Stomach smooth muscle (tissue), 2 donors: Measurements from ENCODE around the gene CD3D.

Source experiments
- H3K27ac ChIP-seq: one replicate; pipeline ENCODE4 v1.7.0; 2013; ENCODE audit warnings: mild to moderate bottlenecking, low read length, inconsistent platforms
- H3K27me3 ChIP-seq, 2 donors: one replicate each; pipeline ENCODE4 v1.7.0; 2013; ENCODE audit warnings: low read length in 2 of 2; ENCODE audit not compliant: insufficient read depth in 2 of 2, control insufficient read depth in 1 of 2
- H3K36me3 ChIP-seq, 2 donors: one replicate each; pipeline ENCODE4 v1.7.0; 2013; ENCODE audit warnings: low read length in 2 of 2; ENCODE audit not compliant: control insufficient read depth in 2 of 2, insufficient read depth in 2 of 2
- H3K4me1 ChIP-seq: one replicate; pipeline ENCODE4 v1.7.0; 2013; ENCODE audit warnings: low read length; ENCODE audit not compliant: control insufficient read depth, insufficient read depth
- H3K4me3 ChIP-seq, 2 donors: one replicate each; pipeline ENCODE4 v1.7.0; 2013; ENCODE audit warnings: low read length in 2 of 2
- H3K9ac ChIP-seq, 2 donors: one replicate each; pipeline ENCODE4 v1.7.0; 2013; ENCODE audit warnings: low read length in 2 of 2, mild to moderate bottlenecking in 1 of 2
- H3K9me3 ChIP-seq, 2 donors: one replicate each; pipeline ENCODE4 v1.7.0; 2013; ENCODE audit warnings: low read length in 2 of 2; ENCODE audit not compliant: control insufficient read depth in 2 of 2
- donor health status: healthy.
- donor health status: Pancreatic carcinoma.

CD3D gene

GRCh38 chr11:118339281-118339961, 3.1 kb downstream of the CD3D start:
- Histone ChIP-seq H3K4me1 (no peaks in the 10 kb centered on the region), H3K9me3 (no peaks in the 10 kb centered on the region), H3K4me3 (no peak overlapping the region), H3K27ac (no peak overlapping the region), H3K9ac (no peak overlapping the region), H3K27me3 (peaks cover 13 to 14% of the 10 kb centered on the region in 2 donors), H3K36me3 (no peaks in the 10 kb centered on the region)

GRCh38 chr11:118338637-118339061, 3.9 kb downstream of the CD3D start:
- no peaks in the 10 kb centered on the region for H3K4me1 ChIP-seq
- H3K27me3 ChIP-seq = peaks cover 6 to 14% of the 10 kb centered on the region in 2 donors
- no peak overlapping the region for H3K27ac ChIP-seq
- no peak overlapping the region for H3K9ac ChIP-seq
- no peaks in the 10 kb centered on the region for H3K36me3 ChIP-seq
- H3K4me3 ChIP-seq = no peak overlapping the region
- no peaks in the 10 kb centered on the region for H3K9me3 ChIP-seq

- no peaks in the 10 kb centered on the region for H3K36me3 ChIP-seq
- H3K9me3 ChIP-seq = no peaks in the 10 kb centered on the region
- peaks cover 6 to 7% of the 10 kb centered on the region in 2 donors for H3K27me3 ChIP-seq
- H3K9ac ChIP-seq = no peak overlapping the region
- no peak overlapping the region for H3K27ac ChIP-seq
- no peaks in the 10 kb centered on the region for H3K4me1 ChIP-seq
- no peak overlapping the region for H3K4me3 ChIP-seq
Measured at GRCh38 chr11:118334745-118335144, 7.8 kb downstream of the CD3D start.

- no peaks in the 10 kb centered on the region for H3K4me1 ChIP-seq
- H3K27me3 ChIP-seq = no peaks in the 10 kb centered on the region
- no peak overlapping the region for H3K27ac ChIP-seq
- H3K9me3 ChIP-seq = no peaks in the 10 kb centered on the region
- no peaks in the 10 kb centered on the region for H3K36me3 ChIP-seq
- no peak overlapping the region for H3K4me3 ChIP-seq
- no peak overlapping the region for H3K9ac ChIP-seq
Measured at GRCh38 chr11:118328745-118329144, 13.8 kb downstream of the CD3D start.

- Histone ChIP-seq H3K9me3 (no peaks in the 10 kb centered on the region), H3K9ac (no peak overlapping the region), H3K27ac (no peak overlapping the region), H3K4me3 (no peak overlapping the region), H3K4me1 (no peaks in the 10 kb centered on the region), H3K27me3 (peaks cover 0 to 8% of the 10 kb centered on the region in 2 donors), H3K36me3 (no peaks in the 10 kb centered on the region)
Measured at GRCh38 chr11:118325283-118325682, 17.2 kb downstream of the CD3D start.

- Histone ChIP-seq H3K4me3 (no peak overlapping the region), H3K9ac (no peak overlapping the region), H3K36me3 (no peaks in the 10 kb centered on the region), H3K4me1 (no peaks in the 10 kb centered on the region), H3K27ac (no peak overlapping the region), H3K27me3 (peaks cover 0 to 8% of the 10 kb centered on the region in 2 donors), H3K9me3 (no peaks in the 10 kb centered on the region)
Measured at GRCh38 chr11:118322721-118323120, 19.8 kb downstream of the CD3D start.

GRCh38 chr11:118321386-118322082, 21.0 kb downstream of the CD3D start:
- Histone ChIP-seq H3K4me3 (no peak overlapping the region), H3K9ac (no peak overlapping the region), H3K36me3 (no peaks in the 10 kb centered on the region), H3K4me1 (peaks cover 1% of the 10 kb centered on the region), H3K9me3 (no peaks in the 10 kb centered on the region), H3K27ac (no peak overlapping the region), H3K27me3 (peaks cover 3 to 13% of the 10 kb centered on the region in 2 donors)

GRCh38 chr11:118320515-118320914, 22.0 kb downstream of the CD3D start:
- no peaks in the 10 kb centered on the region for H3K9me3 ChIP-seq
- peaks cover 3% of the 10 kb centered on the region for H3K4me1 ChIP-seq
- no peak overlapping the region for H3K27ac ChIP-seq

GRCh38 chr11:118319337-118319707, 23.2 kb downstream of the CD3D start:
- Histone ChIP-seq H3K36me3 (no peaks in the 10 kb centered on the region), H3K27ac (no peak overlapping the region), H3K9ac (no peak overlapping the region), H3K4me1 (peaks cover 9% of the 10 kb centered on the region), H3K27me3 (peaks cover 13 to 18% of the 10 kb centered on the region in 2 donors), H3K9me3 (no peaks in the 10 kb centered on the region), H3K4me3 (no peak overlapping the region)

More at GRCh38 chr11:118320515-118320914, 22.0 kb downstream of the CD3D start:
- H3K4me3 ChIP-seq = no peak overlapping the region
- H3K27me3 ChIP-seq = peaks cover 4 to 14% of the 10 kb centered on the region in 2 donors
- no peak overlapping the region for H3K9ac ChIP-seq
- H3K36me3 ChIP-seq = no peaks in the 10 kb centered on the region

- Histone ChIP-seq H3K9ac (no peak overlapping the region), H3K36me3 (no peaks in the 10 kb centered on the region), H3K4me3 (no peak overlapping the region), H3K27ac (no peak overlapping the region), H3K4me1 (peaks cover 9% of the 10 kb centered on the region), H3K9me3 (no peaks in the 10 kb centered on the region), H3K27me3 (peaks cover 18 to 24% of the 10 kb centered on the region in 2 donors)
Measured at GRCh38 chr11:118318581-118319336, 23.7 kb downstream of the CD3D start.
